Endometrium (tissue), 2 donors: Measurements from ENCODE around the gene ALDH3A1.

Experiments
- FAIRE-seq: peaks from 2 replicates; lab custom pipeline; 2012; peaks lifted over from hg19 to GRCh38; lab: Jason Lieb, UNC
- donor health status: control.
- donor health status: control.

Gene ALDH3A1

DNA sequence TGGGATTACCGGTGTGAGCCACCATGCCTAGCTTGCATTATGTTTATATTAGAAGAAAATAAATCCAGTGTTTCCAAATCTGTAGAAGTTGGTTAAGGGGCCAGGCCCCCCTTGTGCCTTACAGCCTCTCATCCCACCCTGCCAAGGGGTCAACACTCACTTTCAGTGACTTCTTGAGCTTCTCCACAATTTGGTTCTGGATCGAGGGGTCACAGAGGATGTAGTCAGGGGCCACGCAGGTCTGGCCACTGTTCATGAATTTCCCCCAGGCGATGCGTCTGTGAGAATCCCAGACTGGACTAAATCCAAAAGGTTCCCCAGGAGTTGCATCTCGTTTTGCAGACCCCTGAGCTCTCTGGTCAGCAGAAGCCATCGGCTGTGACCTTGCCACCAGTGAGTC, 7.2 kb downstream of the ALDH3A1 start:
- no peak for FAIRE-seq

DNA sequence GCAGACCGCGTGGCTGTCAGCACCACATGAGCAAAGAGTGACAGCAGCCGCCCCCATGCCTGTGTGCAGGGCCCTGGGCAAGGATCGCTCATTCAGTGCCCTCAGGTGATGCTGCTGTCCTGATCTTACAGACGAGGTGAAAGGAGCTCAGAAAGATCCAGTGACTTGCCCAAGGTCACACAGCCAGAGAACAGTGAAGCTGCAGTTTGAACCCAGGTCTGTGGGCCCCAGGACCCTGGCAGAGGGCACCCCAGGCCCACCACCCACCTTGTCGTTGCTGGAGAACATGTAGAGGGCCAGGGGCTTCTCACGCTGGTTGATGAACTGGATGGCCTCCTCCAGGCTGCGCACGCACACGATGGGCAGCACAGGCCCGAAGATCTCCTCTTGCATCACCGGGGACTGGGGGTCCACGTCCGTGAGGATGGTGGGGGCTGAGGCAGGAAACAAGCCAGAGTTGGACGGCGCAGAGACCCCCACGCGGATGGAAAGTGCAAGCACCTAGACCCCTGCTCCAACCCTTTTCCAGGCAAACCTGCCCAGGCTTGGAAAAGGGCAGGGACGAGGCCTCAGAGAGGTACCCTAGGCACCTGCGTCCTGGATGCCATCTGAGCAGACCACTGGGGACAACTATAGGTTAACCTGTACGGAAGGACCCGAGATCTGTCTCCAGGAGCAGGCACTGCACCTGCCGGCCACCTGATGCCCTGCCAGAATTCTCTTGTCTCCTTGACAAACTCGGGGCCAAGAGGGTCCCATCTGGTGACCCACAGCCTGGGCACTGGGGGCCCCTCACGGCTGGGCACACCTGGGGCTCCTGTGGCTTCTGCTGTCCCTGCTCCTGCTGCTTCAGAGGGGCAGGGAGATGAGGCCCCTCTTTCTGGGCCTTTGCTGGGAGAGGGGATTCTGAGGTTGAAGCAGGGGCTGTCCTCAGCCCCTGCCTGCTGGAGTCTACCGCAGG, 8.6 kb downstream of the ALDH3A1 start:
- FAIRE-seq: no peak

DNA sequence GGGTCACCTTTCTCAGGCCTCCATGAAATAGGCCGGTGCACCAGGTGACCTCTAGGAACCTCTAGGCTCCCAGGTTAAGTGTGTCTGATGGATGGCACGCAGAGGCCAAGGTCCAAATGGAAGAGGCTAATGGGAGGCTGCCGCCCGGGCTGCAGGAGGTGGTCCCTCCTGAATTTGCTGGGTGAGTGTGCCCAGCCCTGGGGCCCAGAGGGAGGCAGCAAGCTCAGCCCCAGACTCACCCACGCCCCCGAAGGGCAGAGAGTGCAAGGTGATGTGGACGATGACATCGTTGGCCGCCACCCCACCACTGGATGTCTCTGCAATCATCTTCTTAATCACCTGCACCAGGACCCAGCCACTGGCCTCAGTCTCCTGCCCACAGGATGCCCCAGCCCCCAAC, 9.3 kb downstream of the ALDH3A1 start:
- FAIRE-seq: no peak

DNA sequence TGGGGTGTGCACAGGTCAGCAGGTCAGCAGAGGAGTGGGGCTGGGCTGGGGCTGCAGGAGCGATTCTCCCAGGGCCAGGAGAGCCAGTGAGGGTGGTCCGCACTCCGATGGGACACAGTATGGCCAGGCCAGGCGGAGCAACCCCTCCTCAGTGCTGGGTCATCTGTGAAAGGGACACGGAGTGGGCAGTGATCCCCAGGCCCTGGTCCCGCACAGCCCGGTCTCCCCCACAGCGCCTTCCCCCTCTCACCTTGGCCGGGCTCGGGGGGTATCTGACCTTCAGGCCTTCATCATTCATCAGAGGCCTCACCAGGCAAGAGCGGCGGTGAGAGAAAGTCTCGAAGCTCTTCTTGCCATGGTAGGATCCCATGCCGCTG, 10.0 kb downstream of the ALDH3A1 start:
- no peak for FAIRE-seq

DNA sequence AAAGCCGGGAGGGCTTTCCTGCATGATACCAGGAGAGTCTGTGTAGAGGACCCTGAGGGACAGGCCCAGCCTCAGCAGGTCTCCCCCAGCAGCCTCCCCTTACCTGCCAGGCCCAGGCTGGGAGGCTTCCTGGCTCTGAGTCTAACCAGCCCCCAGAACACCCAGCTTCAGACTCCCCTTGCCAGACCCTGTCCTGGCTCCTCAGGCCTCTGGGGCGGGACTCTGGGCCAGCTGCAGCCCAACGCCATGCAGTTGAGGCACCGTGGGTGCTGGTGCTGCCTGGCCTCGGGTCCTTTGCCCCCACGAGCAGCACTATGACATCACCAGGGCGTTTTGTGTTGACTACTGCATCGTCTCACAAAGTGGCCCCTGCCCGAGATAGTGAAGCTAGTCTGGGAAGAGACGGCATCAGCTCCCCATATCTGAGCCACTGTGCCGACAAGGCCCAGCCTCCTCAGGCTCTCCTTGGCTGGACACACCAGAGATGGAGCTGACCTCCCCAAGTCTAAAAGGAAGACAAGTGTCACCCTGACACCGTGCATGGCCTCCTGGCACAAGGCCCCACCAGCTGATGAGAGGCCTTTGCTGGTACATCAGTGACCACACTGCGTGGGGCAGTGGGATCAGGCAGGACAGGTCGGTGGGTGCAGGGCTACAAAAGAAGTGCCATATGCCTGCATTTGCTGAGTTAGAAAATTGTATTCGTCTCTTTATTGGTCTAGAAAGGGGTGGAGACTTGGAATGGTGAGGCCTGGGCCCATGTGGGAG, 10.6 kb downstream of the ALDH3A1 start:
- FAIRE-seq: no peak

DNA sequence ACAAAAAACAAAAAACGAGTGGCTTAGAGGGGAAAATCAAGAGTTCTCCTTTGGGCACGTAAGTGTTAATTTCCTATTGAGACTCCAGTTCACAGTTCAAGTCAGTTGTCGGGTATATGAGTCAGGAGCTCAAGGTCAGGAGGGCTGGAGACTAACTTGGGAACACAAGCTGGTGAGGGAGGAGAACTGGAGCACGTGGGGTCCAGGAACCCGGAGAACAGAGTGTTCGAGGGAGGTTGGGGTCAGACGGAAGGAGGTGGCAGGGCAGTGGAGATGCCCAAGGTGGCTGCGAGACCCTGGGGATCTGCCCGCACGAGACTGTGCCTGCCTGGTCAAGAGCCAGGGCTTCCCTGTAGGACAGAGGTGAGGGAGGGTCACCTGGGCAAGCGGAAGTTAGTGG, 12.0 kb downstream of the ALDH3A1 start:
- FAIRE-seq: no peak

DNA sequence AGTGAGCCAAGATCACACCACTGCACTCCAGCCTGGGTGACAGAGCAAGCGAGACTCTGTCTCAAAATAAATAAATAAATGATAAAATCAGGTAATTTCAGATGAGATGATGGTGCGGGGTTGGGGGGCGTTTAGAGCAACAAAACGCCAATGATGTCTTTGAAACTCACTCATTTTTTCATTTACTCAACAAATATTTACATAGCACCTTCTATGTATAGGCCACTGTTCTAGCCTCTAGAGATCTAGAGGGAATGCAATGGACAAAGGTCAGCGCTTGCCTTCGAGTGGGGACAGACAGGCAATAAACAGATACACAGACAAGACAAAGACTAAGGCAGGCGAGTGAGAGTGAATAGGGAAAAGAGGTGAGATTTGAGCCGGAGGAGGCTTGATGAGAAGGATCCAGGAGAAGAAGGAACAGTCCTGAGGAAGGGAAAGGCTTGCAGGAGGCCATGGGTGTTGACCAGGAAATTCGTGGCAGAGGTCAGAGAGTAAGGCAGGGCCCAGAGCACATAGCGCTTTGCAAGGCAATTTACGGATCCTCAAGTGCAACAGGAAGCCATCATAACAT, 14.1 kb downstream of the ALDH3A1 start:
- FAIRE-seq: no peak

DNA sequence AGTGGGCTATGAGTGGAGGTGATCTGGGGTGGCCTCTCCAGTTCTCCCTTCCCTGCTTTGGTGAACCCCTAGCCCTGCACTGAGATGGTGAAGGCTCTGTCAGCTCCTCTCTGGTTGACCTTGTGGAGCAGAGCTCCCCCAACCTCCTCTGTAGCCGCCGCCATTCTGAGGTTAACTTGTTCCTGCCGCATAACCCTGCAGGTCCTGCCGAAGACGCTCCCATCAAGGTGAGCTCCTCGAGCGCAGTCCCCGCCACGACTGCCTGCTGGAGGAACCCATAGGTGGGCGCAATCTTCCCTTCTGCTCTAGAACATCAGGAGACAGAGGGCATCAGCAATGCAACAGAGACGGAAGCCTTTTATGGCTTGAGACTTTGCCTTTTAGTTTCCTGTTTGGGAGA, 16.5 kb downstream of the ALDH3A1 start:
- no peak for FAIRE-seq

DNA sequence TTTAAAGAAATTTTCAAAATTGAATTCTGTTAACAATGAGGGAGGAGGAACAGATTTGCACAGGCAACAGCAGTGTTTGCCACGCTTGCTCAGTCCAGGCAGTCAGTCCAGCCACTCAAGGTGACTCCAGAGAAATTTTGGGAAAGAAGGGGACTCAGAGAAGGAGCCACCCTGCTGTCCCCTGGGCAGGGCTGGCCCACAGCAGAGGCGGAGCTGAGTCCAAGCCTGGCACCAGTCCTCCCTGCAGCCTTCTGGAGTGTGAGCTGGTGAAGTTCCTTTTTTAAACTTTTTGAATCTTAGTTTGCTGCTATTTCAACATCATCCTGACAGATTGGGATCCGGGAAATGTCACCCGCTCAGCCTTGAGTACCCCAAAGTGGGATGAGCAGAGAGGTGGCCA, 17.3 kb downstream of the ALDH3A1 start:
- no peak for FAIRE-seq

DNA sequence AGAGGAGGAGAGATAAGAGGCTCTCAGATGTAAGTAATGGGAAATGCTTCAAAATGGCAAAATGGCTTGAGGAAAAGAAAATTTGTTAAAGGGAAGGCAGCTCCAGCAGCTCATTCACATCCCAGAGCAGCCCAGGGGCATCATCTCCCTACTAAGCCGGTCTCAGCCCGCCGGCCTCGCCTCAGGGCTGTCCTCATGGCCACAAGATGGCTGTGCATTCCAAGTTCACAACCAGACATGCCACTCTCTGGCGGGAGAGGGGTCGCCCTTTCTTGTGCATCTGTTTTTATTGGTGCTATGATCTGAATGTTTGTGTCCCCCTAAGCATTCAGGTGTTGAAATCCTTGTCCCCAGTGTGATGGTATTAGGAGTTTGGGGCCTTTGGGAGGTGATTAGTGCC, 18.2 kb downstream of the ALDH3A1 start:
- no peak for FAIRE-seq

DNA sequence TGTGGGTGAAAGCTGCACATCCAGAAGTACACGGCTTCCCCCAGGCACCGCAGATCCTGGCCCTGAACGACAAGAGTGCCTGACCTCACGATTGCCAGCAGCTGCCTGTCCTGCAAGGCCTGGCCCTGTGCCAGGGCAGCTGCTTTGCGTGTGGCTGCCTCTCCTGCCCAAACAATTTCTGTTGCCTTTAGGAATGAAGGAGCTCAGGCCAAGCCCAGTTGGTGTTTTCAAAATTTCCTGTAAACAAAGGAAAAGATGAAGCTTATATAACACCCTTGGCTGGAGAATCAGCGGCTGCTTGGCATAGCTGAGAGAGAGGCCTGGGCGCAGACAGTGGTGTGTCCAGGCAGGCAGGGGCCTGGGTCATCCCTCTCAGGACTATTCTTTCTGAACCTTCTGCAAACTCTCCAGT, 20.0 kb downstream of the ALDH3A1 start:
- FAIRE-seq: no peak

DNA sequence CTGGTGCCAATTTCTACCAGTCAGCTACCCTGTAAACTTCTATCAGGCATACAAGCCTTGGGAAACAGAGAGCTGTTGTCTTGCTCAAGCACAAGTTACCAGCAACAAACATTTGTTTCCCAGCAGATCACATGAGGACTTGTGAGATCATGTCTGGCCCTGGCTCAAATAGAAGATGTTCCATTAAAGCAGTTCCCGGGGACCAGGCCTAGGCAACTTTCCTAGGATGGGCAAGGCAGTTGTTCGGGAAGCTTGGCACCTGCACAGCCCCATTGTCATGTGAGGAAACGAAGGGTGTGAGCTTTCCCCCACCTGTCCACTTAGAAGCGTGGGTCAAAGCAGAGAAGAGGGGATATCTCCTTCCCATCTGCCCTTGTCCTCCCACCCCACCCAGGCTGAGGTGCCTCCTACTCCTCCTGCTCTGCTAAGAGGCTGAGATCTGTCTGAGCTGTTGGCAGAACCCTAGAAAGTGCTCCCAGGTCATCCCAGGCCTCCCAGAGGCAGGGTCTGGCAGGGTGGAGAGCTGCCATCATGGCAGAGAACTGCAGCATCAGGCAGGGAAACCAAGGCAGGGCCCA, 20.5 kb downstream of the ALDH3A1 start:
- no peak for FAIRE-seq

DNA sequence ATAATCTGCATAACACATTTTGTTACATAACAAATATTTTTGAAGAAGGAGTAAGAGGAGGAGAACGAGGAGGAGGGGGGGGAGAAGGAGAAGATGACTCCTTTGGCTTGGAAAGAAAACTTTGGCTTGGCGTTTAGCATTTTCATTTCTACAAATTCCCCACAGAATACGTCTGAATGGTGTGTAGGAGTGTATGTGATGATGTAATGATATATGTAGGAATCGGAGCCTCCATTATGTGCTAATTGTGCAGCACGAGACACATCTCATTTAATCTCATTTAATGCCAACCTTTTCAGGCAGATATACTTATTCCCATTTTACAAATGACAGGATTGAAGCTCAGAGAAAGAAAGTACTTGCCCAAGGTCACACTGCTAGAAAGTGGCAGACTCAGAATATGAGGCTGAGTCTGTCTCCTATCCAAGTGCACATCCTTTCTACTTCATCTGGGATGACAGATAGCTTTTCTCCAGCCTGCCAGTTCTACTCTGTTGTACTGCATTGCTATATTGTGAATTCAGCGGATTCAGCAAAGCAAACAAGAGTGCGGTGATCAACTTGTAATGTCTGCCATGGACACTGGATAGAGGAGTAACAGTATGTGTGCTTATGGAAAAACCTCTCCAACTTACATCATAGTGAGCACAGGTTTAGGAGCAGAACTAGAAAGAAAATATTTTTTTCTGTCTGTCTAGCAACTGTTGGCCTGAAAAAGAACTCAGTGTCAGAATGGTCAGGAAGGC, 21.3 kb downstream of the ALDH3A1 start:
- no peak for FAIRE-seq

DNA sequence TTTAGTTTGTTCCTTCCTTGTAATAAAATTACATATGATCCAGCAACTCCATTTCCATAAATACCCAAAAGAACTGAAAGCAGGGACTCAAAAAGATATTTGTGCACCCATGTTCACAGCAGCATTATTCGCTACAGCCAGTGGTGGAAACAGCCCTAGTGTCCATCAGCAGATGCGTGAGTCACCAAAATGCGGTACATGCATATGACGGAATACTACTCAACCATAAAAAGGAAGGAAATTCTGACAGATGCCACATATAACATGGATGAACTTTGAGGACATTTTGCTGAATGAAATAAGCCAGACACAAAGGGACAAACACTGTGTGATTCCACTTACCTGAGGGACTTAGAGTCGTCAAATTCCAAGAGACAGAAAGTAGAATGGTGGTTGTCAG, 22.6 kb downstream of the ALDH3A1 start:
- FAIRE-seq: no peak

DNA sequence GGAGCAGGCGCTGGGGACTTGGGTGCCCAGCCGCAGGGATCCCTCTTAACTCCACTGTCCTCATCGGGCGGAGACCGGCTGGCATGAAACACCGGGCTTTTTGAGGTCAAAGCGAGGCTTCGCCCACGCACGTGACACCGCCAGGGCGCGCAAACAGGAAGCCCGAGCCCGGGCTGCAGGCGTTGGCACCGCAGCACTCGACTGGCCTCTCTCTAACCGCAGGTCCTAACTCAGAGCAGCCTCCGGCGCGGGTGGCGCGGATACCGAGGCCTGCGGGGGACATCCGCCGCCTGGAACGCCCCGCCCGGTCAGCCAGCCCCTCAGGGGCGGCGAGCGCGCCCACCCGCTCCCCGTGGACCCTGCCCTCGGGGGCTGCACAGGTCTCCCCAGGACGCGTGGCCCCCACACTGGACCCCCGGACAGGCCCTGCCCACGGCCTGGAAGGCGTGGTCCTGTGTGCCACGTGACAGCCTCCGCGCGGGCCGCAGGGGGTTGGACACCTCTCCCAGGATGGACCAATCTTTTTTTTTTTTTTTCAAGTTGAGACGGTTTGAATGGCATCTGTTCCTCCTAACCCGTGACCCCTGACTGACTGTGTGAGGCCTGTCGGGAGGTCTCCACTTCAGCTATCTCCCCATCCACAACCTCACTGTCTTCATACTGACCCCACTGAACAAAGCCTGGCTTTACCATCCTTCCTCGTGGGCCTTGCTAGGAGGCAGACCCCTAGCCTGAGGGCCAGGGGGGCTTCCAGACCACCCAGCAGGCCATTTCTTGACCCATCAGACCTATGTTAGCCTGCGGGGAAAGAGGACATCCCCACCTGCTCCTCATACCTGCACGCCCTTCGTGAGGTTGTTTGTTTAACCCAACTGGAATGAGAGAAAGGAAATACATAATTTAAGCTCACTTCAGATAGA, 23.3 kb downstream of the ALDH3A1 start:
- FAIRE-seq: no peak

DNA sequence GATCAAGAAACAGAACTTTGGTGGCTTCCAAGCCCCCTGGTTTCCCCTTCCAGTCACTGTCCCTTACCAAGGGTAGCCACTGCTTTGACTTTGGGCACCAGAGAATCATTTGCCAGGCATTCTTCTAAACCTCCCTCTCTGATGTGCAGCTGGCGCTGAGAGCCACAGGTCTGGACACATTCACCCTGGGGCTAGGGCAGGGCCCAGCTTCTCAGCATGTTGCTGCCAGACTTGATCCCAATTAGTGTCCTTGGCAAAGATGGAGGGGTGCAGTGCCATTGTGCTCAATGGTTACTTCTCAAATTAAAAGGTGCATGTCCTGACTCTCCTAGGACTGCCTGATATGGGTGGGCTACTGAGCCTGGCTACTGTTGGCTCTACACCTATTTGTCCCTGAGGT, 24.1 kb downstream of the ALDH3A1 start:
- no peak for FAIRE-seq

DNA sequence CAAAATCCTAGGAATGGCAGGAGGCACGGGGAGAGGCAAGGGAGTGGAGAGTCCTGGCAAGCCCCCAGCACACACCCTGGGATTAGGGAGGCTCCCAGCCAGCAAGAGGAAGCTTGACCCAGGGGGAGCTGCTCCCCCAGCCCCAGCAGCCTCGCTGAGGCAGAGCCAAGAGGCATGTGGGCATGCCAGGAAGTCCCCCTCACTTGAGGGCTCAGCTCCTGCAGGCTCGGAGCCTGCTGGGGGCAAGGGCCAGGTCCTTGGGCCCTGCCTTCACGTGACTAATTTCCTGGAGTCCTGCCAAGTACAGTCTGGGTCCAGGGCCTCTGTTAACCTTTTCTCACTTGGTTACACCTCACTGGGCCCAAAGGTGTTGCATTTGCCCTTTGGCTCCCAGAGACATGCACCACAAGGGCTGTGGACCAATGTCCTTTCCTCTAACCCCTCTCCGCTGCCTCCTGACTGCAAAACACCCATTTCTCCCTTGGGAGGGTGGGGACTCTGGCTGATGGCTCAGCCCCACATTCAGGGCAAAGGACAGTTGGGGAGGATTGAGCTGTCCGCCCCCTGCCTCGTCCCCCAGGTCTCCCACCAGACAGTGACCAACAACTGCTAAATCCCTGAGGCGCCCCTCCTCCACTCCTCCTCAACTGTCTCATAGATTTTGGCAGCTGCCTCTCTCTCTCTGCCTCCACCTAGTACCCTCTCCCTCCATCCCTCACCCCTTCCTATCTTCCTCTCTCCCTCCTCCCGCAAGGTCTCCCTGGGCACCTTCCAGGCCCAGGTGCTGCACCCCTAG, 27.3 kb downstream of the ALDH3A1 start:
- no peak for FAIRE-seq

DNA sequence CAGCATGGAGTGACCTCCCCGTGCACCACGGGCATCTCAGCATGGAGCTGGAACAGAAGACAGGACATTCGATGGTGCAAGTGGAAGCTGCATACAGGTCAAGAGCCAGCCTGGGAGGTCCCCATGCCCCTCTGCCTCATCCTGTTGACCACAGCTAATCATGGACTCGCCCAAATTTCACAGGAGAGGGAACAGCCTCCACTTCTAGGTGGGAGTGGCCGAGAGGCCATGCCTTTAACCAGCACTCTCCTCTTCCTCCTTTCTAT, 28.0 kb downstream of the ALDH3A1 start:
- no peak for FAIRE-seq

DNA sequence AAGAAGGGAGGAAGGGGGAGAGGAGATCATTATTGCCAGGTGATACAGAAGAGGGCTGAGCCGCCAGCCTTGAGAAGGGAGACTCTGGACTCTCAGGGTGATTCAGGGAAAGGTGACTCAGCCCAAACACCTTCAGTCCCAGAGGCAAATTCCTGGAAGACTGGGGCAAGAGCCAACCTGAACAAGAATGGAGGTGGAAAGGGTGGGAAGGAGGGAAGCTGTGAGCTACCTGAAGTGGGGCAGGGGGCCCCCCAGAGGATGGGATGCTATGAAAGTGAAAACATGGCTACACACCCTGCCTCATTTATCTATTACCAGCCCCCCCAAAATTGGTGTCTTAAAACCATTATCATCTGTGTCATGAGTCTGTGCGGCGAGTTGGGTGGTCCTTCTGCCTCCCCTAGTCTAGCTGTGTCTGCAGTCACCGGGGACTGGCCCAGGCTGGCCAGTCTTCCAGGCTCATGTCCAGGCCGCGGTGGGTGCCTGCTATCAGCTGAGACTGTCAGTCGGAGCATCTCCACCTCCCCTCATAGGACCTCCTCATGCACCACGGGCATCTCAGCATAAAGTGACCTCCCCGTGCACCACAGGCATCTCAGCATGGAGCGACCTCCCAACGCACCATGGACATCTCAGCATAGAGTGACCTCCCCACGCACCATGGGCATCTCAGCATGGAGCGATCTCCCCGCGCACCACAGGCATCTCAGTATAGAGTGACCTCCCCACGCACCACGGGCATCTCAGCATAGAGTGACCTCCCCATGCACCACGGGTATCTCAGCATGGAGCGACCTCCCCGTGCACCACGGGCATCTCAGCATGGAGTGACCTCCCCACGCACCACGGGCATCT, 28.5 kb downstream of the ALDH3A1 start:
- FAIRE-seq: no peak
